GM10266 (cell line): ENCODE results near the gene C15orf40.

Experiments used
- DNase-seq: peaks from one replicate; pipeline ENCODE4 v3.0.0; 2012; ENCODE audit errors: extremely low spot score
- TF ChIP-seq, protein P1 (sequence below): IDR thresholded peaks from 2 replicates; pipeline ENCODE4 v1.5.1; 2012; ENCODE audit warnings: mild to moderate bottlenecking, low read depth; ENCODE audit not compliant: control insufficient read depth, insufficient read depth; ENCODE audit errors: missing control alignments

C15orf40 gene

DNA sequence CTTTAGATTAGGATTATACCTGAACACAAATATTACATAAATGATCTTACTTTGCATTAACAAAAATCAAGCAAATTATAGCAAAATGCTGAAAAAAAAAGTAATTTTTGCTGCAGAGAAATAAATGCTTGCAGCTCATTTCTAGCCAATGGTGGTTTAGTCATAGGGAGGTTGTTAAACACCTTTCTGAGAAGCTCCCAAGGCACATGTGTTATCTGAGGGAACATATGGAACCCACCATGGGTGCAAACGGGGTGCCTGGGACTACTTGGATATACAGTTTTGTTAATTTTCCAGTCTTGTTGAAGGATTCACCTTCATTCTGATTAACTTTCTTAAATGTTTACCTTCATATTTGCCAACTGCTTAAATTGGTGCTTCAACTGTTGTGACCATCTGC is 34.4 kb downstream of the C15orf40 start:
- no peak for DNase-seq
- TF ChIP-seq, protein P1, sequence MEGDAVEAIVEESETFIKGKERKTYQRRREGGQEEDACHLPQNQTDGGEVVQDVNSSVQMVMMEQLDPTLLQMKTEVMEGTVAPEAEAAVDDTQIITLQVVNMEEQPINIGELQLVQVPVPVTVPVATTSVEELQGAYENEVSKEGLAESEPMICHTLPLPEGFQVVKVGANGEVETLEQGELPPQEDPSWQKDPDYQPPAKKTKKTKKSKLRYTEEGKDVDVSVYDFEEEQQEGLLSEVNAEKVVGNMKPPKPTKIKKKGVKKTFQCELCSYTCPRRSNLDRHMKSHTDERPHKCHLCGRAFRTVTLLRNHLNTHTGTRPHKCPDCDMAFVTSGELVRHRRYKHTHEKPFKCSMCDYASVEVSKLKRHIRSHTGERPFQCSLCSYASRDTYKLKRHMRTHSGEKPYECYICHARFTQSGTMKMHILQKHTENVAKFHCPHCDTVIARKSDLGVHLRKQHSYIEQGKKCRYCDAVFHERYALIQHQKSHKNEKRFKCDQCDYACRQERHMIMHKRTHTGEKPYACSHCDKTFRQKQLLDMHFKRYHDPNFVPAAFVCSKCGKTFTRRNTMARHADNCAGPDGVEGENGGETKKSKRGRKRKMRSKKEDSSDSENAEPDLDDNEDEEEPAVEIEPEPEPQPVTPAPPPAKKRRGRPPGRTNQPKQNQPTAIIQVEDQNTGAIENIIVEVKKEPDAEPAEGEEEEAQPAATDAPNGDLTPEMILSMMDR = no peak

DNA sequence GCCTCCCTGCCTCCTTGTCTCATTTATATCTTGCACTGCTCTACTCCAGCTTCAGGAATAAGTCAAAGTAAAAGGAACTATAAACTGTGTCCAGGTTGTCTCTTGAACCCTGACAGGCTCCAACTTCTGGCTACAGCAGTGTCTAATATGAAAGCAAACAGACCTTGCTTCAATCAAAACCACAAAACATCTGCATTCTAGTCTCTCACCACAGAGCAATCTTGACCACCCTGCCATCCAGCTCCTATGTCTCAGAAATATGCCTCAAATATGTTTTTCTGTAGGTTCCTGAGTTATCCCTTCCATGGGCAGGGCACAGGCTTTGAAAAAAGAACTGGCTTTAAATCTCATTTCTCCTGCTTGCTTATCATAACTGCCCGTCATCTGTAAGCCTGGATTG is 38.4 kb downstream of the C15orf40 start:
- TF ChIP-seq, protein P1 = no peak
- no peak for DNase-seq

DNA sequence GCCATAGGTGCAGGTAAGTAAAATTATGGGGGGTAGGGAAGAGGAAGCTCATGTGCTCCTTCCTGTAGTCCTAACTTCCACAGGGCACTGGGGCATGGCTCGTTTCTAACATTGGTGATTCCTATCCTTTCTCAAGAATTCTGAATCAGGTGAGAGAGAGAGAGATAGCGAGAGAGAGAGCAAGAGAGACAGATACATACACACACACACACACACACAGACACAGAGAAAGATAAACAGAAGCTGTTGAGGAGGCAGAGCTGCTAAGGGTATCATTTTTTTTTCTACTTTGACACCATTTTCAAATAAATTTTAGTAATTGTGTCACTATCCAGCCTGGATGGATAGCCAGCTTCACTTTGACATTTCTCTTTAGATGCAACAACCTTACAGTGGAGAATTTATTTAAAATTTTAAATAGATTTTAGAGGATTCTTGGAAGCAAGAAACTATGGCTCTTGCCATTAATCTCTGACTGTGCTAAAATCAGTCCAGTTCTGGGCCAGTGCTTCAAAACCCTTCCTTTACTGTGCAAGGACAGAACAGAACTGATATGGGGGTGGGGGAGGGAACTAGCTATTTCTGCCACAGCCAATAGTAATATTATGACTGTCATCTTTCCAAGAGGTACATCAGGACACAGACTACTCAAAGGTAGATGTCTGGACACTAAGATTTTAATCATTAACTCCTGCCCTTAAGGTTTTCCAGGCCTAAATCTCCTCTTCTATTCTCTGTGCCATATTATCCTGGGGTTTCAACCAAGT is 40.0 kb downstream of the C15orf40 start:
- DNase-seq = no peak
- TF ChIP-seq, protein P1 = no peak

DNA sequence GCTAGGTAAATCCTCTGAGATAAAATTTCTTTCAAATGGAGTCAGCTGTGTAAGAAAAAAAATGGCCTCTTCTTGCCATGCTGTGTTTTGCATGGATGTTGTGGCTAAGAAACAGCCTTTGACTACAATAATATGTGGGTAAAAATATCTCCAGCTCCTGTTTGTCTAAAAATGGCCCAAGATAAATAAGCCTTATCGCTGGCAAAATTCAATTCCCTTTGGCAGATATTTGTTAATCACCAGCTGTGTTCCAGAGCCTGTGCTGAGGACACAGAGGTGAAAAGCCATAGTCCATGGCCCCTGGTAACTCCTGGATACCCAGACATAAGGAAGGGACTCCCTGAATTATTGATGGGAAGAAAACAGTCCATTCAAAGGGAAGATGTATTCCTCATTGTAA is 40.7 kb downstream of the C15orf40 start:
- TF ChIP-seq, protein P1 = no peak
- no peak for DNase-seq

DNA sequence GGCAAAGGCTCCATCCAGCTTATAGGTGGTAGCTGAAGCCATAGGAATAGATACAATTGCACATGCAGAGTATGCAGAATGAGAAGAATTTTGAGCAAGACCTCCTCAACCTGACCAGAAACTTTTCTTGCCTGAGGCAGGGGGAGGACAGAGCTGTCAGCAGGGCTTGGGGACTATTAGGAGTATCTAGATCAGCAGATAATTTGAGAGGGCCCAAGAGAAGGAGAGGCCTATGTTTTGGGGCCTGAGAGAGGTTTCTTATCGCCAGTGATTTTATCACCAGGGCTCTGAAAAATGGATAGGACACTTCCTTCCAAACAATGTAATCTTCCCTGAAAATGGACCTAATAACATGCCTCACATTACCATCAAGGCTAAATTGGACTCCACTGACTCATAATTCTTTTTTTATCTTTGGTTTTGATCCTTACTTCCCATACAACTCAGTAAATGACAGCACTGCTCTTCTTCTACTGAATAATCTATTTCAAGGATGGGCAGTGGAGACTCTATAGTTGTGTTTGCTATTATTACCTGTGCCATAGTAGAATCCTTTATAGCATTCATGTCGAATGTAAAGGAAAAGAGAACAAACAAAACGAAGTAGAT is 41.3 kb downstream of the C15orf40 start:
- no peak for DNase-seq
- TF ChIP-seq, protein P1 = no peak

DNA sequence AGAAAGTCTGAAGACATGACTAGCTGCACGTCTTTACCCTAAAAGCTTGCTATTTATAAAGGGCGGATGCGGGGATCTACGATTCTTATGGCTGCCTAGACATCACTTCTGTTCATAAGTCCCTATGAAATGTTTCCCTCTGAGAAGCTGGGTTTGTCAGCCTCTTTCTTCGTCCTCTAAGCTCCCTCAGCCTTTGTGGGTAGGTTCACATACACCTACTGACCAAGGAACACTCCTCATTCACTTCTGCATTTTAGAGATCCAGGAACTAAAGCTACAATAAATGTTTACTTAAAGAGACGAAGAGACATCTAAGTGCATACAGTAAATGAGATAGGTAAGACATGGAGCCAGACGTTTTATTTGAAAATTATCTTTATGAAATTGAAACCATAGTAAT is 42.1 kb downstream of the C15orf40 start:
- TF ChIP-seq, protein P1 = no peak
- DNase-seq = no peak

DNA sequence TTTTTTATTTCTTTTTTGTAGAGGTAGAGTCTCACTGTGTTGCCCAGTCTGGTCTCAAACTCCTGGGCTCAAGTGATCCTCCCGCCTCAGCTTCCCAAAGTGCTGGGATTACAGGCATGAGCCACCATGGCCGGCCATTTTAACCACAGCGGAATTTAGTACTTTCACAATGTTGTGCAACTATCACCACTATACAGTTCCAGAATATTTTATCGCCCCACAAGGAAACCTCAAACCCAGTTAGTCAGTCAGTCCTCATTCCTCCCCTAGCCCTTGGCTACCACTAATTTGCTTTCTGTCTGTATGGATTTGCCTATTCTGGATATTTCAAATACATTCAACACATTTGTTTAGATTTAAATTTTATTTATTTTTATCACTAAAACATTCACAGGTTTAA is 43.4 kb downstream of the C15orf40 start:
- no peak for DNase-seq
- TF ChIP-seq, protein P1 = no peak
